CD14-positive monocyte (primary cell): Measurements from ENCODE around the gene CCDC149. TPM values are rescaled to one million over a fixed set of nuclear protein-coding genes. Genes with fewer than 3 reads are reported as not detected.
A peak's percentile ranks its signal among the peaks of the same experiment; 100 is the strongest.

ENCODE experiments used
- DNase-seq, 3 donors: peaks; one replicate each; pipeline ENCODE4 v3.0.0-alpha.2; 2011 to 2022
- H2AFZ ChIP-seq: 2 replicates; pipeline ENCODE4 v1.6.0; 2012; ENCODE audit warnings: mild to moderate bottlenecking, low read depth, low read length, inconsistent platforms; ENCODE audit not compliant: insufficient read depth, poor library complexity, severe bottlenecking
- H3K27ac ChIP-seq, 2 donors: 1 replicate in 1 of 2; 2 replicates in 1 of 2; pipeline ENCODE4 v1.5.1; 2012 to 2013; ENCODE audit warnings: low read length in 2 of 2, control low read depth in 1 of 2, inconsistent platforms in 1 of 2, low read depth in 1 of 2, mild to moderate bottlenecking in 1 of 2
- H3K27me3 ChIP-seq, 2 donors: one replicate each; pipeline versions ENCODE4 v1.6.0 to v1.6.1; 2011 to 2013; ENCODE audit warnings: low read length in 2 of 2; ENCODE audit not compliant: control insufficient read depth in 2 of 2, insufficient read depth in 2 of 2
- H3K36me3 ChIP-seq, 2 donors: replicated peaks in 1 of 2; 1 replicate in 1 of 2; 2 replicates in 1 of 2; pipeline versions ENCODE4 v1.5.1 to v1.6.1; 2012 to 2013; ENCODE audit warnings: low read length in 2 of 2, control low read depth in 1 of 2, inconsistent platforms in 1 of 2, mild to moderate bottlenecking in 1 of 2; ENCODE audit not compliant: insufficient read depth in 2 of 2, control insufficient read depth in 1 of 2
- H3K4me1 ChIP-seq, 2 donors: 1 replicate in 1 of 2; 2 replicates in 1 of 2; pipeline versions ENCODE4 v1.5.1 to v1.6.1; 2012 to 2013; ENCODE audit warnings: low read length in 2 of 2, control low read depth in 1 of 2, inconsistent platforms in 1 of 2, mild to moderate bottlenecking in 1 of 2, moderate library complexity in 1 of 2; ENCODE audit not compliant: insufficient read depth in 2 of 2, control insufficient read depth in 1 of 2
- H3K4me2 ChIP-seq: replicated peaks from 2 replicates; pipeline ENCODE3; 2012; ENCODE audit warnings: low read length, moderate library complexity, mild to moderate bottlenecking; ENCODE audit not compliant: poor library complexity, severe bottlenecking; ENCODE audit errors: extremely low read depth
- H3K4me3 ChIP-seq, 3 experiments: fragments of 200-600 bp in 1 of 3; sonication (generic) in 1 of 3; replicated peaks in 1 of 3; 1 replicate in 2 of 3; 2 replicates in 1 of 3; pipeline ENCODE4 v1.5.1; 2011 to 2013; ENCODE audit warnings: low read length in 3 of 3, mild to moderate bottlenecking in 3 of 3, control low read depth in 2 of 3, low read depth in 2 of 3, inconsistent platforms in 1 of 3, moderate library complexity in 1 of 3
- H3K79me2 ChIP-seq: 2 replicates; pipeline ENCODE4 v1.6.0; 2012; ENCODE audit warnings: mild to moderate bottlenecking, control low read depth, inconsistent platforms, low read length, moderate library complexity; ENCODE audit not compliant: insufficient read depth
- H3K9ac ChIP-seq: 2 replicates; pipeline ENCODE4 v1.6.0; 2017; ENCODE audit warnings: low read length, mild to moderate bottlenecking; ENCODE audit not compliant: insufficient read depth, poor library complexity, severe bottlenecking
- H3K9me3 ChIP-seq, 2 donors: replicated peaks in 1 of 2; 1 replicate in 1 of 2; 2 replicates in 1 of 2; pipeline versions ENCODE4 v1.5.1 to v1.6.1; 2012 to 2013; ENCODE audit warnings: low read length in 2 of 2, control low read depth in 1 of 2; ENCODE audit not compliant: control insufficient read depth in 1 of 2, insufficient read depth in 1 of 2
- H4K20me1 ChIP-seq: 2 replicates; pipeline ENCODE4 v1.6.0; 2012; ENCODE audit warnings: mild to moderate bottlenecking, low read length, control low read depth, moderate library complexity; ENCODE audit not compliant: insufficient read depth
- H3K27ac Mint-ChIP-seq, 7 donors: one replicate each; pipeline ENCODE4 v1.8.0; 2020; ENCODE audit warnings: mild to moderate bottlenecking in 7 of 7, mixed read lengths in 7 of 7, moderate library complexity in 6 of 7, inconsistent platforms in 2 of 7
- H3K27me3 Mint-ChIP-seq, 3 donors: one replicate each; pipeline ENCODE4 v1.8.0; 2021 to 2022; ENCODE audit warnings: low read depth in 3 of 3, mild to moderate bottlenecking in 3 of 3, mixed read lengths in 3 of 3, moderate library complexity in 3 of 3, inconsistent platforms in 1 of 3
- H3K36me3 Mint-ChIP-seq, 2 donors: one replicate each; pipeline ENCODE4 v1.8.0; 2020; ENCODE audit warnings: mixed read lengths in 2 of 2, inconsistent platforms in 1 of 2, mild to moderate bottlenecking in 1 of 2
- H3K4me1 Mint-ChIP-seq: one replicate; pipeline ENCODE4 v1.8.0; 2020; ENCODE audit warnings: mild to moderate bottlenecking, mixed read lengths
- H3K4me3 Mint-ChIP-seq, 2 donors: one replicate each; pipeline ENCODE4 v1.8.0; 2020; ENCODE audit warnings: mild to moderate bottlenecking in 2 of 2, mixed read lengths in 2 of 2, moderate library complexity in 1 of 2
- H3K9me3 Mint-ChIP-seq, 7 donors: one replicate each; pipeline ENCODE4 v1.8.0; 2020 to 2022; ENCODE audit warnings: mixed read lengths in 7 of 7, mild to moderate bottlenecking in 6 of 7, moderate library complexity in 6 of 7, inconsistent platforms in 2 of 7
- CTCF ChIP-seq: fragments of 200-600 bp; IDR thresholded peaks from one replicate; pipeline ENCODE4 v1.8.0; 2022; ENCODE audit warnings: antibody characterized with exemption, mild to moderate bottlenecking
- WGBS: methylation state at CpG from one replicate; pipeline ENCODE4 v1.1.5; 2013; ENCODE audit warnings: missing lambda C conversion rate; ENCODE audit not compliant: insufficient coverage; 5-methylcytosine and 5-hydroxymethylcytosine counted together
- intact Hi-C, 2 donors: fragments of 100-400 bp; cut with micrococcal nuclease; formaldehyde crosslinking; loops; one replicate each; pipeline versions ENCODE4 v1.15.0 to v1.15.1; 2023
- polyA plus RNA-seq, 3 donors: library from polyadenylated mRNA; depleted of rRNA in 1 of 3; unstranded in 2 of 3; stranded (reverse) in 1 of 3; fragments of 300-500 nt in 2 of 3; fragments of >200 nt in 1 of 3; fragmentation: Illumina TruSeq in 2 of 3; gene quantifications; 1 replicate in 2 of 3; 2 replicates in 1 of 3; pipeline ENCODE4 v1.2.3, GENCODE V29; 2012 to 2021

Gene CCDC149
- polyA plus RNA-seq, 3 donors, result 5.5 to 15.8 (median 14.9) TPM

DNA sequence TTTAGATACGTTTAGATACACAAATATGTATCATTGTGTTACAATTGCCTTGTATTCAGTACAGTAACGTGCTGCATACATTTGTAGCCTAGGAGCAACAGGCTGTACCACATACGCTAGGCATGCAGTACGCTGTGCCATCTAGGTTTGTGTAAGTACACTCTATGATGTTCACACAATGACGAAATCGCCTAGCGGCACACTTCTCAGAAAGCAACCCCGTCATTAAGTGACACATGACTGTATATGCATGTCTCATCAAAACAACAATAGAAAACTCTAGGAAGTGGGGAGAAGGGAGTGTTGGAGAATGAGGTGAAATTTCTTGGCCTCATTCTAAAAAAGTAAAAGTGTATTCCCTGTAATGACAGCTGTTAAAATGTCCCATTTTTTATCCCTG lies 32.7 kb downstream of the CCDC149 start:
- intact Hi-C loops, result no loop called here
- WGBS, result no CpG with 5 or more reads among the region's 8 CpGs

GRCh38 chr4:24878636-24879016 lies 34.2 kb downstream of the CCDC149 start:
- WGBS, result 88% methylated on average over 8 of the region's 8 CpGs
- Histone ChIP-seq H2AFZ (no peak overlapping the region), H3K79me2 (no peaks in the 10 kb centered on the region), H4K20me1 (no peaks in the 10 kb centered on the region), H3K4me2 (no peak overlapping the region), H3K9ac (no peak overlapping the region), H3K27ac (no peak overlapping the region), H3K9me3 (no peaks in the 10 kb centered on the region), H3K36me3 (peaks cover 10 to 18% of the 10 kb centered on the region in 2 donors), H3K4me3 (no peak overlapping the region), H3K4me1 (peaks cover 8 to 16% of the 10 kb centered on the region in 2 donors), H3K27me3 (no peaks in the 10 kb centered on the region)
- Mint-ChIP-seq H3K27me3 (no peaks in the 10 kb centered on the region), H3K4me3 (no peak overlapping the region), H3K27ac (no peak overlapping the region), H3K36me3 (peaks cover 24 to 26% of the 10 kb centered on the region in 2 donors), H3K9me3 (no peaks in the 10 kb centered on the region), H3K4me1 (peaks cover 28% of the 10 kb centered on the region)
- TF ChIP-seq CTCF, result no peak
- no peak for DNase-seq
- intact Hi-C loops, result no loop called here

More for the DNA sequence above, 32.7 kb downstream of the CCDC149 start:
- Histone ChIP-seq H3K27ac (no peak overlapping the region), H3K79me2 (no peaks in the 10 kb centered on the region), H3K36me3 (peaks cover 12 to 15% of the 10 kb centered on the region in 2 donors), H3K9ac (no peak overlapping the region), H3K4me1 (peaks cover 8 to 16% of the 10 kb centered on the region in 2 donors), H4K20me1 (no peaks in the 10 kb centered on the region), H3K4me2 (no peak overlapping the region), H3K27me3 (no peaks in the 10 kb centered on the region), H3K4me3 (no peak overlapping the region), H3K9me3 (no peaks in the 10 kb centered on the region), H2AFZ (no peak overlapping the region)
- Mint-ChIP-seq H3K36me3 (peaks cover 19 to 23% of the 10 kb centered on the region in 2 donors), H3K9me3 (no peaks in the 10 kb centered on the region), H3K4me1 (peaks cover 28% of the 10 kb centered on the region), H3K4me3 (no peak overlapping the region), H3K27me3 (no peaks in the 10 kb centered on the region), H3K27ac (peak overlapping the region in 3 of 7 donors; percentile 34 to 50 (median 37))
- no peak for TF ChIP-seq CTCF
- peak in 2 of 3 donors; percentile 52 to 54 for DNase-seq
